Neural crest cell (in vitro differentiated cells): ENCODE results near the gene DOCK1. TPM values are rescaled to one million over a fixed set of nuclear protein-coding genes. Genes with fewer than 3 reads are reported as not detected.

Experiments used
- DNase-seq: peaks from one replicate; pipeline ENCODE4 v3.0.0; 2021; ENCODE audit warnings: low read depth, mixed read lengths, low spot score
- H3K27ac Mint-ChIP-seq: one replicate; pipeline ENCODE4 v1.8.0; 2021; ENCODE audit warnings: mild to moderate bottlenecking, mixed read lengths; ENCODE audit not compliant: unreplicated experiment
- H3K27me3 Mint-ChIP-seq: 2 replicates; pipeline ENCODE4 v1.8.0; 2021; ENCODE audit warnings: low read depth, mild to moderate bottlenecking, mixed read lengths
- H3K36me3 Mint-ChIP-seq: 2 replicates; pipeline ENCODE4 v1.8.0; 2021; ENCODE audit warnings: low read depth, mild to moderate bottlenecking, mixed read lengths
- H3K4me1 Mint-ChIP-seq: 2 replicates; pipeline ENCODE4 v1.8.0; 2021; ENCODE audit warnings: mixed read lengths
- H3K4me3 Mint-ChIP-seq: one replicate; pipeline ENCODE4 v1.8.0; 2021; ENCODE audit warnings: mild to moderate bottlenecking, mixed read lengths
- H3K9me3 Mint-ChIP-seq: 2 replicates; pipeline ENCODE4 v1.8.0; 2021; ENCODE audit warnings: mixed read lengths
- total RNA-seq: library from RNA; stranded (reverse); gene quantifications from 2 replicates; pipeline ENCODE4 v1.2.1, GENCODE V29; 2021
- TF ChIP-seq, protein P1 (sequence below): fragments of 200-600 bp; sonication (generic); conservative IDR thresholded peaks from 2 replicates; pipeline ENCODE4 v1.5.0; 2021; ENCODE audit warnings: antibody characterized with exemption, mild to moderate bottlenecking

DOCK1 gene
- total RNA-seq, 1 donor from 2014 or later, result 55.8 TPM

GRCh38 chr10:127135844-127136577, 230.8 kb downstream of the DOCK1 start:
- DNase-seq, result no peak
- Mint-ChIP-seq H3K4me3 (no peak overlapping the region), H3K27ac (no peak overlapping the region), H3K9me3 (no peaks in the 10 kb centered on the region), H3K36me3 (peaks cover 5% of the 10 kb centered on the region), H3K4me1 (peaks cover 4% of the 10 kb centered on the region), H3K27me3 (no peaks in the 10 kb centered on the region)
- TF ChIP-seq, protein P1, sequence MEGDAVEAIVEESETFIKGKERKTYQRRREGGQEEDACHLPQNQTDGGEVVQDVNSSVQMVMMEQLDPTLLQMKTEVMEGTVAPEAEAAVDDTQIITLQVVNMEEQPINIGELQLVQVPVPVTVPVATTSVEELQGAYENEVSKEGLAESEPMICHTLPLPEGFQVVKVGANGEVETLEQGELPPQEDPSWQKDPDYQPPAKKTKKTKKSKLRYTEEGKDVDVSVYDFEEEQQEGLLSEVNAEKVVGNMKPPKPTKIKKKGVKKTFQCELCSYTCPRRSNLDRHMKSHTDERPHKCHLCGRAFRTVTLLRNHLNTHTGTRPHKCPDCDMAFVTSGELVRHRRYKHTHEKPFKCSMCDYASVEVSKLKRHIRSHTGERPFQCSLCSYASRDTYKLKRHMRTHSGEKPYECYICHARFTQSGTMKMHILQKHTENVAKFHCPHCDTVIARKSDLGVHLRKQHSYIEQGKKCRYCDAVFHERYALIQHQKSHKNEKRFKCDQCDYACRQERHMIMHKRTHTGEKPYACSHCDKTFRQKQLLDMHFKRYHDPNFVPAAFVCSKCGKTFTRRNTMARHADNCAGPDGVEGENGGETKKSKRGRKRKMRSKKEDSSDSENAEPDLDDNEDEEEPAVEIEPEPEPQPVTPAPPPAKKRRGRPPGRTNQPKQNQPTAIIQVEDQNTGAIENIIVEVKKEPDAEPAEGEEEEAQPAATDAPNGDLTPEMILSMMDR, result no peak

DNA sequence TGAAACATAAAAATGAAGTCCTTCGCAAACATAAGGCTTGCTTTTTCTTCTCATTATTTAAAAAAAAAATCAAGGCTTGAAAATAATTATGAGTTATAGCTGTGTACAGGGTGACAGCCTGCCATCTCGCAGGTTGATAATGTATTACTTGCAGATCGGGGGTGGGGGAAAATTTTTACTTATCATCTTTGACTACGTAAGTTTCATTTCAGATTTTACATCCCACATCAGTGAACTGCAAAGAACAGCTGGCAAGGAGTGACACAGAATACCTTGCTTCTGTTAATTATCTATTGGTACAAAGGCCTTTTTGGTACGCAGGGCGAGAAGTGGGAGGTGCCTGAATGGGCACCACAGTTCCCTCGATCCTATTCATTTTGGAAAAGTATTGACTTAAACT, 232.2 kb downstream of the DOCK1 start:
- DNase-seq, result no peak
- H3K36me3 Mint-ChIP-seq, result peaks cover 5% of the 10 kb centered on the region
- TF ChIP-seq, protein P1, result no peak
- H3K9me3 Mint-ChIP-seq, result no peaks in the 10 kb centered on the region
- no peaks in the 10 kb centered on the region for H3K27me3 Mint-ChIP-seq
- H3K4me1 Mint-ChIP-seq, result peaks cover 4% of the 10 kb centered on the region
- H3K4me3 Mint-ChIP-seq, result no peak overlapping the region
- H3K27ac Mint-ChIP-seq, result no peak overlapping the region

DNA sequence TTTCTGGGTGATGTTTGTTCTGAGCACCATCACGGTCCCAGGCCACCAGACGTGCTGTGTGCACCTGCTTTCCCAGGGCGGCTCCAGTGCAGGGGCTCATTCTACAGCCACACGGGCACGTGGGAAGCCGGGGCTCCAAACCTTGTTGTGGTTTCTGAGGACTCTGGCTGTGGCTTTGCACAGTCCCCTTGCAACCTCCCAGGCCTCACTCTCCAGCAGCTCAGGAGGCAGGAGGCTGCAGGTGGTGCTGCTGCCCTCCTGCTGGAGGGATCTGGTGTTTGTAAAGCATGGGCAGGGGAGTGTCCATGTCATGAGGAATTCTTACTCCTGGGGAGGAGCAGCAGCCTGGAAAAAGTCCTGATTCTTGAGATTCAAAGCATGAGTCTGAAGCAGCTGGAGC, 236.9 kb downstream of the DOCK1 start:
- H3K27me3 Mint-ChIP-seq, result no peaks in the 10 kb centered on the region
- no peak overlapping the region for H3K27ac Mint-ChIP-seq
- DNase-seq, result no peak
- TF ChIP-seq, protein P1, result no peak
- H3K36me3 Mint-ChIP-seq, result peaks cover 12% of the 10 kb centered on the region
- H3K4me3 Mint-ChIP-seq, result no peak overlapping the region
- peaks cover 22% of the 10 kb centered on the region for H3K4me1 Mint-ChIP-seq
- H3K9me3 Mint-ChIP-seq, result no peaks in the 10 kb centered on the region

GRCh38 chr10:127142856-127143255, 237.6 kb downstream of the DOCK1 start:
- H3K4me3 Mint-ChIP-seq, result no peak overlapping the region
- H3K9me3 Mint-ChIP-seq, result no peaks in the 10 kb centered on the region
- H3K27ac Mint-ChIP-seq, result no peak overlapping the region
- TF ChIP-seq, protein P1, result no peak
- no peak for DNase-seq
- peaks cover 12% of the 10 kb centered on the region for H3K36me3 Mint-ChIP-seq
- no peaks in the 10 kb centered on the region for H3K27me3 Mint-ChIP-seq
- peaks cover 22% of the 10 kb centered on the region for H3K4me1 Mint-ChIP-seq

DNA sequence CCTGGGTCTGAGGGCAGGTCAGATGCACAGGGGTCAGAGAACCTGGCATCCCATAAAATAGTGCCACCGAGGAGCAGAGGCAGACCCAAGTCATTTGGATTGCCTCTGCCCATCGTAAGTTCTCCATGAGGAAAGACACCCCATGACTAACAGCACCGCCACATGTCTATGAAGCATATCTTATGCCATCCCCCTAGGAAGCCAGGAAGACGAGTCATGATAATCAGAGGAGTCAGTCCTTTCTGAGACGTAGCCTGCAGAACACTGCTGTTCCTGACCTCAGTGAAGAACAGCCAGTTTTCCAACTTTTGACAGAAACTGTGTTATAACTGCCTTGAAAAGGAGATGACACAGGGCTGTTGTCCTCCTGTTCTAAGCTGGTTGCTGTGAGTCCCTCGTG, 239.9 kb downstream of the DOCK1 start:
- TF ChIP-seq, protein P1, result no peak
- Mint-ChIP-seq H3K4me3 (no peak overlapping the region), H3K36me3 (peaks cover 7% of the 10 kb centered on the region), H3K9me3 (no peaks in the 10 kb centered on the region), H3K27ac (no peak overlapping the region), H3K4me1 (peaks cover 37% of the 10 kb centered on the region), H3K27me3 (no peaks in the 10 kb centered on the region)
- no peak for DNase-seq
